Right lung (tissue), 5 donors: ENCODE measurements around the gene NUDCD3. TPM values are rescaled to one million over a fixed set of nuclear protein-coding genes. Genes with fewer than 3 reads are reported as not detected.
"Not testable (repeated sequence)": the region's sequence is repeated elsewhere in the genome, so short reads cannot be mapped to it uniquely, and the experiment has no call there.

Experiments used
- DNase-seq, 2 donors: peaks; one replicate each; pipeline ENCODE4 v3.0.0-alpha.2; 2013
- polyA plus RNA-seq, 5 donors: library from polyadenylated mRNA; unstranded; fragments of 120-200 nt; gene quantifications; one replicate each; pipeline versions ENCODE4 v1.2.1 to v1.2.3, GENCODE V29; 2013; ENCODE audit warnings: inconsistent platforms in 1 of 5, low replicate concordance in 1 of 5; ENCODE audit not compliant: insufficient read length in 5 of 5, insufficient read depth in 1 of 5

NUDCD3 gene
- polyA plus RNA-seq, 5 donors, result 79.4 to 95.3 (median 83.8) TPM

- no peak for DNase-seq
Measured at GRCh38 chr7:44520574-44520973, 30.1 kb upstream of the NUDCD3 start.

- no peak for DNase-seq
Measured at GRCh38 chr7:44519546-44519945, 29.1 kb upstream of the NUDCD3 start.

- no peak for DNase-seq
Measured at GRCh38 chr7:44518761-44519160, 28.3 kb upstream of the NUDCD3 start.

- no peak for DNase-seq
Measured at GRCh38 chr7:44517175-44517574, 26.7 kb upstream of the NUDCD3 start.

- DNase-seq, result no peak
Measured at GRCh38 chr7:44515590-44516268, 25.3 kb upstream of the NUDCD3 start.

GRCh38 chr7:44512736-44513135, 22.3 kb upstream of the NUDCD3 start:
- no peak for DNase-seq

GRCh38 chr7:44511863-44512468, 21.5 kb upstream of the NUDCD3 start:
- DNase-seq, result no peak

- no peak for DNase-seq
Measured at GRCh38 chr7:44511236-44511635, 20.8 kb upstream of the NUDCD3 start.

GRCh38 chr7:44508328-44509030, 18.0 kb upstream of the NUDCD3 start:
- no peak for DNase-seq

- not testable (repeated sequence) for DNase-seq
Measured at GRCh38 chr7:44506592-44507288, 16.3 kb upstream of the NUDCD3 start.

- no peak for DNase-seq
Measured at GRCh38 chr7:44505595-44505994, 15.1 kb upstream of the NUDCD3 start.

GRCh38 chr7:44498230-44498954, 7.9 kb upstream of the NUDCD3 start:
- no peak for DNase-seq

- no peak for DNase-seq
Measured at GRCh38 chr7:44497155-44498027, 6.9 kb upstream of the NUDCD3 start.

GRCh38 chr7:44496385-44496784, 5.9 kb upstream of the NUDCD3 start:
- no peak for DNase-seq

GRCh38 chr7:44494960-44495359, 4.5 kb upstream of the NUDCD3 start:
- DNase-seq, result no peak

GRCh38 chr7:44491229-44491628, 771 bp upstream of the NUDCD3 start:
- DNase-seq, result no peak

GRCh38 chr7:44489955-44490350, 505 bp downstream of the NUDCD3 start:
- DNase-seq, result peak in 1 of 2 donors; percentile 13

- no peak for DNase-seq
Measured at GRCh38 chr7:44488955-44489354, 1.5 kb downstream of the NUDCD3 start.

- DNase-seq, result no peak
Measured at GRCh38 chr7:44486693-44487092, 3.8 kb downstream of the NUDCD3 start.

- no peak for DNase-seq
Measured at GRCh38 chr7:44486001-44486400, 4.5 kb downstream of the NUDCD3 start.
